ENCODE results near the gene SPAG17.

GRCh38 chr1:118204105-118204504 lies 19.1 kb upstream of the SPAG17 start:
- TF ChIP-seq CTCF (conservative IDR thresholded peaks at IDR 0.05; ENCODE audit: low read depth in 2 of 2) (no peak), POLR2AphosphoS5 (IDR thresholded peaks at IDR 0.05; ENCODE audit: low read depth) (no peak), ZNF114 (CRISPR knock-in tag; IDR thresholded peaks at IDR 0.05) (no peak), ETS1 (IDR thresholded peaks at IDR 0.05) (no peak), EZH2phosphoT487 (IDR thresholded peaks at IDR 0.05; ENCODE audit: unreplicated experiment) (no peak), EZH2 (IDR thresholded peaks at IDR 0.05; ENCODE audit: low read depth, unreplicated experiment) (no peak)
